A172 (cell line): ENCODE results near the gene CDKN1A. TPM values are rescaled to one million over a fixed set of nuclear protein-coding genes. Genes with fewer than 3 reads are reported as not detected.
A peak's percentile ranks its signal among the peaks of the same experiment; 100 is the strongest.

Source experiments
- DNase-seq: peaks from one replicate; pipeline ENCODE4 v3.0.0-alpha.2; 2015; ENCODE audit warnings: low spot score
- total RNA-seq: library from RNA; depleted of rRNA; stranded (reverse); fragments of >200 nt; shearing (Covaris generic); gene quantifications from 2 replicates; pipeline ENCODE4 v1.2.3, GENCODE V29; 2014

The CDKN1A gene
- total RNA-seq, 1 experiment from 2014 or later = 207 TPM

DNA sequence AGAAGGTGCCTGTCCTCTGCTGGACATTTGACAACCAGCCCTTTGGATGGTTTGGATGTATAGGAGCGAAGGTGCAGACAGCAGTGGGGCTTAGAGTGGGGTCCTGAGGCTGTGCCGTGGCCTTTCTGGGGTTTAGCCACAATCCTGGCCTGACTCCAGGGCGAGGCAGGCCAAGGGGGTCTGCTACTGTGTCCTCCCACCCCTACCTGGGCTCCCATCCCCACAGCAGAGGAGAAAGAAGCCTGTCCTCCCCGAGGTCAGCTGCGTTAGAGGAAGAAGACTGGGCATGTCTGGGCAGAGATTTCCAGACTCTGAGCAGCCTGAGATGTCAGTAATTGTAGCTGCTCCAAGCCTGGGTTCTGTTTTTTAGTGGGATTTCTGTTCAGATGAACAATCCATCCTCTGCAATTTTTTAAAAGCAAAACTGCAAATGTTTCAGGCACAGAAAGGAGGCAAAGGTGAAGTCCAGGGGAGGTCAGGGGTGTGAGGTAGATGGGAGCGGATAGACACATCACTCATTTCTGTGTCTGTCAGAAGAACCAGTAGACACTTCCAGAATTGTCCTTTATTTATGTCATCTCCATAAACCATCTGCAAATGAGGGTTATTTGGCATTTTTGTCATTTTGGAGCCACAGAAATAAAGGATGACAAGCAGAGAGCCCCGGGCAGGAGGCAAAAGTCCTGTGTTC, 1.3 kb upstream of the CDKN1A start:
- DNase-seq = no peak

DNA sequence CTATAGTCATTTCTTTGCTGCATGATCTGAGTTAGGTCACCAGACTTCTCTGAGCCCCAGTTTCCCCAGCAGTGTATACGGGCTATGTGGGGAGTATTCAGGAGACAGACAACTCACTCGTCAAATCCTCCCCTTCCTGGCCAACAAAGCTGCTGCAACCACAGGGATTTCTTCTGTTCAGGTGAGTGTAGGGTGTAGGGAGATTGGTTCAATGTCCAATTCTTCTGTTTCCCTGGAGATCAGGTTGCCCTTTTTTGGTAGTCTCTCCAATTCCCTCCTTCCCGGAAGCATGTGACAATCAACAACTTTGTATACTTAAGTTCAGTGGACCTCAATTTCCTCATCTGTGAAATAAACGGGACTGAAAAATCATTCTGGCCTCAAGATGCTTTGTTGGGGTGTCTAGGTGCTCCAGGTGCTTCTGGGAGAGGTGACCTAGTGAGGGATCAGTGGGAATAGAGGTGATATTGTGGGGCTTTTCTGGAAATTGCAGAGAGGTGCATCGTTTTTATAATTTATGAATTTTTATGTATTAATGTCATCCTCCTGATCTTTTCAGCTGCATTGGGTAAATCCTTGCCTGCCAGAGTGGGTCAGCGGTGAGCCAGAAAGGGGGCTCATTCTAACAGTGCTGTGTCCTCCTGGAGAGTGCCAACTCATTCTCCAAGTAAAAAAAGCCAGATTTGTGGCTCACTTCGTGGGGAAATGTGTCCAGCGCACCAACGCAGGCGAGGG, 594 bp upstream of the CDKN1A start:
- DNase-seq = no peak

DNA sequence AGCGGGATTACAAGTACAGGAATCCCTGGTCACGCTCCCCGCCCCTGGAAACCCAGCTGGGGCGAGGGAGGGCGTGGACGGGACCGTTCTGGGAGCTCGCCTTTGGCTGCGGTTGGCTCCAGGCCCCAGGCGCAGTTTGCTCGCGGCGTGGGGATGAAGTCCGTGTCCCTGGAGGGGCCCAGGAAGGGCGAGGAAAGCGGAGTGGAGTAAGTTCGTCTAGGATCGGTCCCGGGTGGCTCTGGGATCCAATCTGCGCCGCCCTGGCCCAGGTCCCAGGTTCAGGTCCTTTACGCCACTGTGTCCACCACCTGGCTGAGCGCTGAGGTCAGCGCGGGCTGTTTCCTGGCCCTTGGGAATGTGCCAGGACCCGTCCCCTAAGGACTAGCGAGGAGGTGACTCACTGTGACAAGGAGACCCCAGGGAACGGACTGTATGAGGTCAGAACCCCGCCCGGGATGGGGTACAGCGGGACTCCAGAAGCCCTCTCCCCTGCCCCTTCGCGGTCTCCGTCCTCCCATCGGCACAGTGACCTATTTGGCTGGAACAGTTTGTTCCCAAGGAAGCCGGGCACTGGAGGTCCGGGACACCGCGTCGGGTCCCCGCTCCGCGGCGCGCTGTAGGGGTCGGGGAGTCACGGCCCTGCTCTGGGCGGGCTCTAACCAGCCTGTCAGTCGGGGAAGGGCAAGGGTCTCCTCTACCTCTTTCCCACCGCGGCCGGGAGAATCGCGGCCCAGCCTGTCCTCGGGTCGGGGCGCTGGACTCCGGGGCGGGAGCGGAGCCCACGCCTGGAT, 724 bp downstream of the CDKN1A start:
- peak; percentile 73 for DNase-seq

DNA sequence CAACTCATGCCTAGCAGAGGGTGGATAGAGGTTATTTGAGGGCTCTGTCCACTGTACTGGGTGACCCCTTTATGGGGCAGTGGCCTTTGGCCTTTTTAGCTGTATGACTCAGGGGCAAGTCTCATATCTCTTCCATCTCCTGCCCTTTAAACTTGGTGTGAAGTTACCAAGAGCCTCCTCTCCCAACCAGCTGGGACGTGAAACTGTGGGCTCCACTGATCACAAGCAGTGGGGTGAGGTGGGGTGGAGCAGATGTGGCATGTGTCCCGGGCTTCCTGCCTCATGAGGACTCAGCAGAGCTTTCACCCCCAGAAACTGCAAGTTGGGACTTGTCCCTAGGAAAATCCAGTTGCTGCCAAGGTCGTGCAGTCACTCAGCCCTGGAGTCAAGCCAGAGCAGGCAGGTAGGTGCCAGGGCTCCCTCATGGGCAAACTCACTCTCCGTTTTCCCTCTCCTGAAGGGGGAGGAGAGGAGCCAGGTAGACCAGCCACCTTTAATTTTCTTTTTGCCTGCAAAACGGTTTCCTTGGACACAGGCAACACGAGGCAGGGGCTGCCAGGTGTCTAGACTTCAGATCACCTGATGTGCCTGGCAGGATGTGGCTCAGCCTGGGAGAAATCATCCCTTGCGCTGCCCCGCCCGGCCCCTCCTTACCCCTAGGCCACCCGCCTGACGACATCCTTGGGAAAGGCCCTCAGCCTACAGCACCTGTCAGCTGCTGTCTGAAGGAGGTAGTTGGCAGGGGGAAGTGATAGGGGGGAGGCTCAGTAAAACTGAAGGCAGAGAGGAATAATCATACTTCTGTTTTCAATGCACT, 4.0 kb downstream of the CDKN1A start:
- peak; percentile 77 for DNase-seq

DNA sequence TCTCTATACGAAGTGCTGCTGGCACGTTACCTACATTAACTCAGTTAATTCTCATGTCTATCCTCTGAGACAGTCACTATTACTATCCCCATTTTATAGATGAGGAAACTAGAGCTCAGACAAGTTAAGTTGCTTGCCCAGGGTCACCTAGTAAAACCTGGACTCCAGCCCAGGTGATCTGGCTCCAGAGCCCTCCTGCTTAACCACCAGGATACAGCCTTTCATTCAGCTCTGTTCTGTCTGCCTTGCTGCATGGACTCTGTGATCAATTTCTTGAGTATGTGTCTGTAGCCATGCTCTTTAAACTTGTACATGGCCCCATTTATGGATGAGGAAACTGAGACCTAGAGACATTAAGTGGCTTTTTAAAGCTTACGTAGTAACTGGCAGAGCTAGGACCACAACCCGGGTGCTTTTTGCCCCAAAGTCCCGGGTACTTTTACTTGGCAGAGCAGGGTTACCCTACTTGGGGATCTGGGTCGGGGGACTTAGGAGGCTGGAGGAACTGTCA, 4.7 kb downstream of the CDKN1A start:
- DNase-seq = no peak

DNA sequence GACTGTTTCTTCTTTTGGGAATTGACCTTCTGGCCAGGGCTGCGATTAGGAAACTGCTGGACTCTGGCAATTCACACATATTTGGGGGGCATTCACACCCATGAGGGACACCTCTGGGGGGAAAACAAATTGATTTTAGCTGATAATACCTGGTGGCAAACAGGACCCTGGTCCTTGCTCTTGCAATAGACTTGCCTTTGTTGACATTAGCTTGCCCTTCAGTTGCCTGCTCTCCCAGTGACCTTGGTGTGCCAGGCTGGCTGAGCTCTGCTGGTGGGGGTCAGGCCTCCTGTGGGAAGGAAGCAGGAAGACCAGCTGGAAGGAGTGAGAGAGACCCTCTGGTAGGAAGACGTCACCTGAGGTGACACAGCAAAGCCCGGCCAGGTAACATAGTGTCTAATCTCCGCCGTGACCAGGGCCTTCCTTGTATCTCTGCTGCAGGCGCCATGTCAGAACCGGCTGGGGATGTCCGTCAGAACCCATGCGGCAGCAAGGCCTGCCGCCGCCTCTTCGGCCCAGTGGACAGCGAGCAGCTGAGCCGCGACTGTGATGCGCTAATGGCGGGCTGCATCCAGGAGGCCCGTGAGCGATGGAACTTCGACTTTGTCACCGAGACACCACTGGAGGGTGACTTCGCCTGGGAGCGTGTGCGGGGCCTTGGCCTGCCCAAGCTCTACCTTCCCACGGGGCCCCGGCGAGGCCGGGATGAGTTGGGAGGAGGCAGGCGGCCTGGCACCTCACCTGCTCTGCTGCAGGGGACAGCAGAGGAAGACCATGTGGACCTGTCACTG, 5.3 kb downstream of the CDKN1A start:
- DNase-seq = no peak

DNA sequence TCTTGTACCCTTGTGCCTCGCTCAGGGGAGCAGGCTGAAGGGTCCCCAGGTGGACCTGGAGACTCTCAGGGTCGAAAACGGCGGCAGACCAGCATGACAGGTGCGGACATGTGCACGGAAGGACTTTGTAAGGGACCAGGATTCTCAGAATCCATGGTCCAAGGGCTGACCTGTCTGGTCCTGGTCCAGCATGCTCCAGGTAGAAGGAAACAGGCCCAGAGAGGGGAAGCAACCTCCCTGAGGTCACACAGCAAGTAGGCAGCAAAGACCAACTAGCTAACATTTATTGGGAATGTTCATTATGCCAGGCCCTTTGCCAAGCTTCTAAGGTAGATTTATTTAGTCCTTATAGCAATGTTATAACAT, 5.9 kb downstream of the CDKN1A start:
- DNase-seq = no peak

DNA sequence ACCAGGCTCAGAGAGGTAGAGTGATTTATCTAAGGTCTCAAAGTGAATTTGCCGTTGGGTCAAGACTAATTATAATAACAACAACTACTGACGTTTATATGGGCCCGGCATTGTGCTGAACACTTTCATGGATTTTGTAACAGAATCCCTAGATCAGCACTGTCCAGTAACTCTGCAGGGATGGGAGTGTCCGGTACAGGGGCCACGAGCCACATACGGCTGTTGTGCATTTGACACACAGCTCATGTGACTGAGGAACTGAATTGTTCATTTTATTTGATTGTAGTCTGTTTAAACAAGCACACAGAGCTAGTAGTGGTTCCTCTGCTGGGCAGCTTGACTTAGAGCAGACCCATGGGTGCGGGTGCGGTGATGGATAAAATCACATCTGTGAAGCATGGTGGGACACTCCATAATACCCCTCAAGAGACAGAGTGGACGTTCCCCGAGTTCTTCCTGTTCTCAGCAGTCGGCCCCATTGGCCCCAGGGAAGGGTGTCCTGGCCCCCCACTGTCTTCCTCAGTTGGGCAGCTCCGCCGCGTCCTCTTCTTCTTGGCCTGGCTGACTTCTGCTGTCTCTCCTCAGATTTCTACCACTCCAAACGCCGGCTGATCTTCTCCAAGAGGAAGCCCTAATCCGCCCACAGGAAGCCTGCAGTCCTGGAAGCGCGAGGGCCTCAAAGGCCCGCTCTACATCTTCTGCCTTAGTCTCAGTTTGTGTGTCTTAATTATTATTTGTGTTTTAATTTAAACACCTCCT, 6.8 kb downstream of the CDKN1A start:
- no peak for DNase-seq

DNA sequence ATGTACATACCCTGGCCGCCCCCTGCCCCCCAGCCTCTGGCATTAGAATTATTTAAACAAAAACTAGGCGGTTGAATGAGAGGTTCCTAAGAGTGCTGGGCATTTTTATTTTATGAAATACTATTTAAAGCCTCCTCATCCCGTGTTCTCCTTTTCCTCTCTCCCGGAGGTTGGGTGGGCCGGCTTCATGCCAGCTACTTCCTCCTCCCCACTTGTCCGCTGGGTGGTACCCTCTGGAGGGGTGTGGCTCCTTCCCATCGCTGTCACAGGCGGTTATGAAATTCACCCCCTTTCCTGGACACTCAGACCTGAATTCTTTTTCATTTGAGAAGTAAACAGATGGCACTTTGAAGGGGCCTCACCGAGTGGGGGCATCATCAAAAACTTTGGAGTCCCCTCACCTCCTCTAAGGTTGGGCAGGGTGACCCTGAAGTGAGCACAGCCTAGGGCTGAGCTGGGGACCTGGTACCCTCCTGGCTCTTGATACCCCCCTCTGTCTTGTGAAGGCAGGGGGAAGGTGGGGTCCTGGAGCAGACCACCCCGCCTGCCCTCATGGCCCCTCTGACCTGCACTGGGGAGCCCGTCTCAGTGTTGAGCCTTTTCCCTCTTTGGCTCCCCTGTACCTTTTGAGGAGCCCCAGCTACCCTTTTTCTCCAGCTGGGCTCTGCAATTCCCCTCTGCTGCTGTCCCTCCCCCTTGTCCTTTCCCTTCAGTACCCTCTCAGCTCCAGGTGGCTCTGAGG, 7.6 kb downstream of the CDKN1A start:
- DNase-seq = no peak

DNA sequence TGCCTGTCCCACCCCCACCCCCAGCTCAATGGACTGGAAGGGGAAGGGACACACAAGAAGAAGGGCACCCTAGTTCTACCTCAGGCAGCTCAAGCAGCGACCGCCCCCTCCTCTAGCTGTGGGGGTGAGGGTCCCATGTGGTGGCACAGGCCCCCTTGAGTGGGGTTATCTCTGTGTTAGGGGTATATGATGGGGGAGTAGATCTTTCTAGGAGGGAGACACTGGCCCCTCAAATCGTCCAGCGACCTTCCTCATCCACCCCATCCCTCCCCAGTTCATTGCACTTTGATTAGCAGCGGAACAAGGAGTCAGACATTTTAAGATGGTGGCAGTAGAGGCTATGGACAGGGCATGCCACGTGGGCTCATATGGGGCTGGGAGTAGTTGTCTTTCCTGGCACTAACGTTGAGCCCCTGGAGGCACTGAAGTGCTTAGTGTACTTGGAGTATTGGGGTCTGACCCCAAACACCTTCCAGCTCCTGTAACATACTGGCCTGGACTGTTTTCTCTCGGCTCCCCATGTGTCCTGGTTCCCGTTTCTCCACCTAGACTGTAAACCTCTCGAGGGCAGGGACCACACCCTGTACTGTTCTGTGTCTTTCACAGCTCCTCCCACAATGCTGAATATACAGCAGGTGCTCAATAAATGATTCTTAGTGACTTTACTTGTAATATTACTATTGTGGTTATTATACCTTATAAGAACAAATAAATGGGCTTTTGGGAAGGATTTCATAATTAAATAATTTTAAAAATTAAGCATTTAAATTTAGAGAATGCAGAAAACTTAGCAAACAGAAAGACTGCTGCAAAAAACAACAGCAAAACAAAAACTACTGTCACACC, 8.4 kb downstream of the CDKN1A start:
- DNase-seq = no peak

DNA sequence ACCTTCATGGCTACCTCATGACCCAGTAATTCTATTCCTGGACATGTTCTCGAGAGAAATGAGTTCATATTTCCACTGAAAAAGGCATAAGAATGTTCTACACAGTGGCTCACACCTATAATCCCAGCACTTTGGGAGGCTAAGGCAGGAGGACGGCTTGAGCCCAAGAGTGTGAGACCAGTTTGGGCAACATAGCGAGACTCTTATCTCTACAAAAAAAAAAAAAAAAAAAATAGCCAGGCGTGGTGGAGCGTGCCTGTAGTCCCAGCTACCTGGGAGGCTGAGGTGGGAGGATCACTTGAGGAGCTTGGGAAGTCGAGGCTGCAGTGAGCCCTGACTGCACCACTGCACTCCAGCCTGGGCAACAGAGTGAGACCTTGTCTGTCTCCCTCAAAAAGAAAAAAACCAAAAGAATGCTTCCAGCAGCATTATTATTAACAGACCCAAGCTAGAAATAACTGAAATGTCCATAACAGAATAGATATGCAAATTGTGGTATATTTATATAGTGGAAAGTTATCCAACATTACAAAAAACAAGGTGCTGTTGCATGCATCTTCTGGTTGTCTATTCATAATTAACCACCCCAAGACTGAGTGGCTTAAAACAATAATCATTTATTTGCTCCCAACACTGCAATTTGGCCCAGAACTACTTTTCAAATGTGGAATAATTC, 9.7 kb downstream of the CDKN1A start:
- DNase-seq = no peak

DNA sequence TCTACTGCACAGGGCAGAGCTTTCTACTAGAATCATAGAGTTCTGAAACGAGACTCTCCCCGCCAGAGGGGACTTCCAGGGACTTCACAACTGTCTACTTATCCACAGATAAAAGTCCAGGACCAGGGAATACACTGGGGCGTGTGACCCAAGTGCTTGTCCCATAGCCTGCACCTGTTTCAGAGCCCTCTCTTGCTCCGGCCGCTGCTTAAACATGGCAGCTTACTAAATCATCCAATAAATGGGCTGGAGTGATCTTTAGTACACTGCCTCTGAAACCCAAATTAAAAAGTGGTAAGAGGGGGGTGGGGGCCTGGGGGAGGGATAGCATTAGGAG, 10.2 kb downstream of the CDKN1A start:
- no peak for DNase-seq

DNA sequence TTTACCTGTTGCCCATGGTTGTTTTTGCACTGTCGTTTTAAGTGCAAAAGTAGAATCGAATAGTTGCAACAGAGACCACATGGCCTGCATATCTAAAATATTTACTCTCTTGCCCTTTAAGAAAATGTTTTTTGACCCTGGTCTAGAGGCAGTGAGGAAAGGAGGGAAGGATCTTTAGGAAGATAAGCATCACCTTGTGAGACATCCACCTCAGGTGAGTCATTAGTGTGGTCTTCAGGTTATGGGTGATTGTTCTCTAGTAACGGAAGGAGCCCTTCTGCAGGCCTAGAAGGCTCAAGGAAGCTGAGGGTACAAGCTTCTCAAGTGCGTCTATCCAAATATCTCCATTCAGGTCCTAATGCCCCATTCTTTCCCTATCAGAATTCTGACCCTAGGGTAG, 12.5 kb downstream of the CDKN1A start:
- DNase-seq = no peak

DNA sequence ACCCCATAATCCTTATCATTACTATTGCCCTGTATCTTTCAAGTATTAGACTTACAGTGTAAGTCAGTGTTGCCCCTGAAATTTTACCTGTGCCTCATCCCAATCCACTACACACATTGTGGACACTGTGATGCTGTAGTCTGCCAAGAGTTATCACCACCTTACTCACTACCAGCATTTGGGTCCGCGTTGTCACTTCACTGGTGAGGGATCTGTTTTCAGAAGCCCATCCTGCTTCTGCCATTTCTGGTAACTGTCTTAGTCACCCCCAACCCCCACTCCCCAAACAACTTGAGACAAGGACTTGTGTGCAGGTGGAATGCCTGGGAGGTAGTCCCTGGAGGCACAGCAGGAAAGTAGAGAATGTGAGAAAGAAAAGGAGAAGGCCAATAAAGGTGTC, 13.1 kb downstream of the CDKN1A start:
- no peak for DNase-seq

DNA sequence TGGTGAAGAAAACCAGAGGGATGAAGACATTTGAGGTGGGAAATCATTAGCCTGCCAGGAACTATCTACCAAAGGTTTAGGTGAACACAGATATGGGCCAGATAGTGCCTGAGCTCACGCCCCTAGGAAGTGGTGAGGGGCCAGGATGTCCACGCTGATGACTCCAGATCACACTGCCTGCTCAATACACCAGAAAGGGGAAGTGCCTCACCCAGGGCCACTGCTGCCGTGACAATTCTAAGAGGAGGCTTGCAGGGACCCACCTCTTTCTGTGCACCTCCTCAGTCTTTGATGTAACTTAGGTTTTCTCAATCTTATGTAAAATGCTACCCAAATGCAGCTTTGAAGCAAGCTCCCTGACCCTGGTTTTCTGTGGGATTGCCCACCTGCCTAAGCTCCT, 13.7 kb downstream of the CDKN1A start:
- no peak for DNase-seq

DNA sequence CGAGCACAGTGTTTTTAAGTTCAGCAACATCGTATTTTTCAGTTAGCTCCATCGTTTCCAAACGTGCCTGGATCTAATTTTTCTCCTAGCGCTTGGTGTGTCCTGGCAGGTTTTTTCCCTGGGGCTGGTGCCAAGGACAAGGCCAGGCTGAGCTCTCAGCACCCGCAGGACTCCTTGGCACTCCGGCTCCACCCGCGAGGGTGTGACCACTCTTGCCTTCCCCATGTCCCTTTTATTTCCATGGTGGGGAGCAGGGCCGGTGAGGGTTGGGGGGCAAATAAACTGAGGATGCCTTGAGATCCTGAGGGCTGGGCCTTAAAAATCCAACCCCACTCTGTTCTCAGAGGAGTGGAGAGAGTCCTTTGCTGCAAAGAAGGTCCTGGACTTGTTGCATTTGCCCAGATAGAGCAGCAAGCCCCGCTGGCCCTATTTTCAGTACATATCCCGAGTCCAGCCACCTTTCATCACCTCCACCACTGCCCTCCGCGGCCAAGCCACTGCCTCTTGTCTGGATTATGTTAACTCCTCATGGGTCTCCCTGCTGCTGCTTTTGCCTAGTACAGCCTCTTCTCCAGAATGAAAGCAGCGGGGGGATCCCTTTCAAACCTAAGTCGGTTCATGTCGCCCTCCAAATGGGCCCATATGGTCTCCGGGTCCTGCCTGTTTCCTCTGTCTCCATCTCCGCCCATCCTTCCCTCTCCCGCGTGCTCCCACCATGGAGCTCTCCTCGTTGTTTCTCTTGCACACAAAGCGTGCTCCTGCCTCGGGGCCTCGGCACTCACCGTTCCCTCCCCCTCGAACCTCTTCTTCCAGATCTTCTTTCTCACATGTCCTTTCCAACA, 14.6 kb downstream of the CDKN1A start:
- DNase-seq = no peak

DNA sequence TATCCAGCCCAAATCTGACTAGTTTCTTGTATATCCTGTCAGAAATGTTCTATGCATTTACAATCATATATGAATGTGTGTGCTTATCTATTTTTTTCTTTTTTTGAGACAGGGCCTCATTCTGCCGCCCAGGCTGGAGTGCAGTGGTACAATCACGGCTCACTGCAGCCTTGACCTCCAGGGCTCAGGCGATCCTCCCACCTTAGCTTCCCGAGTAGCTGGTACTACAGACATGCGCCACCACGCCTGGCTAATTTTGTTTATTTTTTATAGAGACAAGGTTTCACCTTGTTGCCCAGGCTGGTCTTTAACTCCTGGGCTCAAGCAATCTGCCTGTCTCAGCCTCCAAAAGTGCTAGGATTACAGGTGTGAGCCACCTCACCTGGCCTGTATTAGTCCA, 16.1 kb downstream of the CDKN1A start:
- DNase-seq = no peak
